Cardiac muscle cell (in vitro differentiated cells and primary cell): Measurements from ENCODE around the gene TFDP2. TPM values are rescaled to one million over a fixed set of nuclear protein-coding genes. Genes with fewer than 3 reads are reported as not detected.
"Not testable (repeated sequence)": the region's sequence is repeated elsewhere in the genome, so short reads cannot be mapped to it uniquely, and the experiment has no call there.

ENCODE experiments used
- DNase-seq, 2 donors: peaks; one replicate each; pipeline versions ENCODE4 v3.0.0 to v3.0.0-alpha.2; 2010 to 2017; ENCODE audit warnings: low read depth in 1 of 2, low spot score in 1 of 2
- H3K27ac ChIP-seq: fragments of 200-600 bp; sonication (generic); 2 replicates; pipeline ENCODE4 v1.5.1; 2016
- H3K27me3 ChIP-seq: fragments of 200-600 bp; sonication (generic); 2 replicates; pipeline ENCODE4 v1.6.0; 2016; ENCODE audit warnings: control low read depth
- H3K36me3 ChIP-seq: fragments of 200-600 bp; sonication (generic); 2 replicates; pipeline ENCODE4 v1.5.1; 2016; ENCODE audit warnings: control low read depth
- H3K4me1 ChIP-seq: fragments of 200-600 bp; sonication (generic); 2 replicates; pipeline ENCODE4 v1.8.1; 2017; ENCODE audit warnings: low read depth, mild to moderate bottlenecking, mixed run types
- H3K4me3 ChIP-seq: fragments of 200-600 bp; sonication (generic); 2 replicates; pipeline ENCODE4 v1.5.1; 2016; ENCODE audit warnings: mild to moderate bottlenecking
- H3K9me3 ChIP-seq: fragments of 200-600 bp; sonication (generic); 2 replicates; pipeline ENCODE4 v1.5.1; 2017; ENCODE audit warnings: low read depth, mild to moderate bottlenecking, control low read depth
- polyA plus RNA-seq: library from polyadenylated mRNA; unstranded; fragments of >200 nt; fragmentation: Nextera tagmentation; extraction: Ambion mirVana; gene quantifications from 2 replicates; pipeline ENCODE4 v1.2.1, GENCODE V29; 2016
- total RNA-seq: library from RNA; depleted of rRNA; stranded (reverse); fragments of >200 nt; gene quantifications from 2 replicates; pipeline ENCODE4 v1.2.3, GENCODE V29; 2016
- TF ChIP-seq, protein P1 (sequence below): IDR thresholded peaks from 2 replicates; pipeline ENCODE4 v1.5.1; 2012; ENCODE audit warnings: low read depth, mild to moderate bottlenecking, low read length

Gene TFDP2
- total and polyA plus RNA-seq, 2 experiments from 2014 or later = 60.8 to 95.2 TPM

DNA sequence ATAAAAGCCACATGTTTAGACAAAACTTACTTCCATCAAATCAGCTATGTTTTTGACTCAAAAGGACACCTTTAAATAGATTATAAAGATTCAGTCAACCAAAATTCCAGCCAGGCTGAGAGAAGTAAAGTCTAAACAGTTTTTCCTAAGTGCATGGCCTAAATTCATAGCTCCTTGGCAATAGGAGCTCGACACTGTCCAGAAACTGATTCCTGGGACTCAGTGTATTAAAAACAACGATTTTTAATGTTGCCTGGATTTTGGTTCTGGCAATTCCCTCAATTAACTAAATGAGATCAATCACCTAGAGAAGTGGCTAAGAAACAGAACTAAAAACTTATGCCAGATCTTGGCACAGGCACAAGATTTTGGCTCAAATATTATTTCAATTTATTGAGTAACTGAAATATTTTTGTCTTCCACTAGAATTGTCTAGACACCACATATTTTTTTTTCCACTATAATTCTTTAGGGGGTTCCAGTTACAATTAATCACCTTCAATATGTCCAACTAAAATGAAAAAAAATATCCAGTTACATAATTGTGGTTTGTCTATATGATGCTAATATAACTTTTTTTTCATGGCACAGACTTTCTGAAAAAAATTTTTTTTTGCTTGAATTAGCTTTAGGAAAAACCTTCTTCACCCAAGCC is 135.9 kb downstream of the TFDP2 start:
- no peaks in the 10 kb centered on the region for H3K36me3 ChIP-seq
- no peaks in the 10 kb centered on the region for H3K4me1 ChIP-seq
- no peaks in the 10 kb centered on the region for H3K27me3 ChIP-seq
- TF ChIP-seq, protein P1, sequence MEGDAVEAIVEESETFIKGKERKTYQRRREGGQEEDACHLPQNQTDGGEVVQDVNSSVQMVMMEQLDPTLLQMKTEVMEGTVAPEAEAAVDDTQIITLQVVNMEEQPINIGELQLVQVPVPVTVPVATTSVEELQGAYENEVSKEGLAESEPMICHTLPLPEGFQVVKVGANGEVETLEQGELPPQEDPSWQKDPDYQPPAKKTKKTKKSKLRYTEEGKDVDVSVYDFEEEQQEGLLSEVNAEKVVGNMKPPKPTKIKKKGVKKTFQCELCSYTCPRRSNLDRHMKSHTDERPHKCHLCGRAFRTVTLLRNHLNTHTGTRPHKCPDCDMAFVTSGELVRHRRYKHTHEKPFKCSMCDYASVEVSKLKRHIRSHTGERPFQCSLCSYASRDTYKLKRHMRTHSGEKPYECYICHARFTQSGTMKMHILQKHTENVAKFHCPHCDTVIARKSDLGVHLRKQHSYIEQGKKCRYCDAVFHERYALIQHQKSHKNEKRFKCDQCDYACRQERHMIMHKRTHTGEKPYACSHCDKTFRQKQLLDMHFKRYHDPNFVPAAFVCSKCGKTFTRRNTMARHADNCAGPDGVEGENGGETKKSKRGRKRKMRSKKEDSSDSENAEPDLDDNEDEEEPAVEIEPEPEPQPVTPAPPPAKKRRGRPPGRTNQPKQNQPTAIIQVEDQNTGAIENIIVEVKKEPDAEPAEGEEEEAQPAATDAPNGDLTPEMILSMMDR = no peak
- no peak overlapping the region for H3K27ac ChIP-seq
- H3K4me3 ChIP-seq = no peak overlapping the region
- no peak for DNase-seq
- H3K9me3 ChIP-seq = no peaks in the 10 kb centered on the region

DNA sequence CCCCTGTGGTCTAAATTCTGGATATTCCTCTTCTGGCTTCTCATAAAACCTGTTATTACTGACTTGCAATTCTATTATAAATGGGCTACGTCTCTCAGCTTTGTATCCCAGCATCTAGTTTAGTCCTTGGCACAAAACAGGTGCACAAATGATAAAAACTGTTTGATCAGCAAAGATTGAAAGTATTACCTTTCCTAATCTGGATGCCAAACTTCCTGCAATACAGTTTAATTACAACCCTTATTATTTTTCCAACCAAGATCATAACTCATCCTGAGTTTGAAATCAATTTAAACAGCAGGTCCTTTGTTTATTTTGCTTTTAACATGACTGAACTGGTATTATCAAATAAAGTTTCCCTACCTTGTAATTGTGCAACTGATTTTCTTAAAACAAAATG is 140.3 kb downstream of the TFDP2 start:
- DNase-seq = no peak
- no peaks in the 10 kb centered on the region for H3K27me3 ChIP-seq
- no peaks in the 10 kb centered on the region for H3K9me3 ChIP-seq

DNA sequence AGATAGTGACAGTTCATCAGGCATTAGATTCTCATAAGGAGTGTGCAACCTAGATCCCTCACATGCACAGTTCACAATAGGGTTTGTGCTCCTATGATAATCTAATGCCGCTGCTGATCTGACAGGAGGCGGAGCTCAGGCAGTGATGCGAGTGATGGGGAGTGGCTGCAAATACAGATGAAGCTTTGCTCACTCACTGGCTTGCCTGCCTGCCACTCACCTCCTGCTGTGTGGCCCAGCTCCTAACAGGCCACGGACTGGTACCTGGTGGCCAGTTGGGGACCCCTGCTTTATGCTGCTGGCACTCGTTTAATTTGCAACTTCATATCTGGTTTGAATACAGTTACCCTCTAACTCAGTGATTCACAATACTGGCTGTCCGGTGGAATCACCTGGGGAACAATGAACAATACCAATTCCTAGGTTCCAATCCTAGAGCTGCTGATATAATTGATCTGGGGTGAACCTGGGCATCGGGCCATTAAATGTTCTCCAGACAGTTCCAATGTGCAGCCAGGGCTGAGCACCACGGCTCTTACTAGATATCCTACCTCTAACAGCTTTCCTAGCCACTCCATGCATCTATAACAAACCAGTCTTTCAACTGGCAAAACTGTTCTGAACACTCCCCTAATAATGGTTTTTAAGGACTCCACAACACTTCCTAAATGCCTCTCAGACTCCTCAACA is 141.5 kb downstream of the TFDP2 start:
- no peaks in the 10 kb centered on the region for H3K36me3 ChIP-seq
- no peak for DNase-seq
- TF ChIP-seq, protein P1 = no peak
- no peak overlapping the region for H3K4me3 ChIP-seq
- no peaks in the 10 kb centered on the region for H3K9me3 ChIP-seq
- H3K27me3 ChIP-seq = no peaks in the 10 kb centered on the region
- no peak overlapping the region for H3K27ac ChIP-seq
- H3K4me1 ChIP-seq = no peaks in the 10 kb centered on the region

More for the DNA sequence above, 140.3 kb downstream of the TFDP2 start:
- no peak overlapping the region for H3K4me3 ChIP-seq
- no peaks in the 10 kb centered on the region for H3K36me3 ChIP-seq
- H3K27ac ChIP-seq = no peak overlapping the region
- TF ChIP-seq, protein P1 = no peak
- H3K4me1 ChIP-seq = no peaks in the 10 kb centered on the region

DNA sequence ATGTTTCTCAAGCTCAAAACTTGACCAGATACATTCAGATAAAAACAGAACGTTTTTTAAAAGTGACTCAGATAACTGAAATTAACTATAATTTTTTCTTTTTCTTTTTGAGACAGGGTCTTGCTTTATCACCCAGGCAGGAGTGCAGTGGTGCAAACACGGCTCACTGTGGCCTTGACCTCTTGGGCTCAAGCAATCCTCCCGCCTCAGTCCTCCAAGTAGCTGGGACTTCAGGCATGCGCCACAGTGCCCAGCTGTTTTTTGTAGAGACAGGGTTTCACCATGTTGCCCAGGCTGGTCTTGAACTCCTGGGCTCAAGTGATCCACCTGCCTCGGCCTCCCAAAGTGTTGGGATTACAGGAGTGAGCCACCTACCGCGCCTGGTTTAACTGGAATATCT is 144.4 kb downstream of the TFDP2 start:
- not testable (repeated sequence) for H3K9me3 ChIP-seq, DNase-seq, H3K27me3 ChIP-seq, H3K36me3 ChIP-seq, H3K27ac ChIP-seq, H3K4me1 ChIP-seq, H3K4me3 ChIP-seq

DNA sequence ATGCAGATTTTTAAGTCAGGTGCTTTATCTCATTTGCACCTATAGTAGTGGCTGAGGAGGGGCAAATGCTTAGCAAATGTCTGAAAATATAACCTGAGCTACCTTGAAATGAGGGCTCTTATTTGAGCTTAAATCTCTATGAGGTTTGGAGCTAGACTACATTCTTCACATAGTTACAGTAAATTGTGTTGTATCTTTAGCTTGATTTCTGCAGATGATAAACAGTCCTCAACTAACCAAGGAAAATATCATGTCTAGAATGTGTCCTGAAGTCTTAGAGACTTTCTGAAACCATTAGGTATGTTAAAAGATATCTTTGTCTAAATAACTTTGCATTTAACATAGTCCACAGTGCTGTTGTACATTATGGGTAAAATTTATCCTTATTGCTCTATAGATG is 145.3 kb downstream of the TFDP2 start:
- DNase-seq = no peak
- Histone ChIP-seq H3K4me1 (no peaks in the 10 kb centered on the region), H3K36me3 (no peaks in the 10 kb centered on the region), H3K27ac (no peak overlapping the region), H3K27me3 (no peaks in the 10 kb centered on the region), H3K4me3 (no peak overlapping the region), H3K9me3 (no peaks in the 10 kb centered on the region)
- TF ChIP-seq, protein P1 = no peak

DNA sequence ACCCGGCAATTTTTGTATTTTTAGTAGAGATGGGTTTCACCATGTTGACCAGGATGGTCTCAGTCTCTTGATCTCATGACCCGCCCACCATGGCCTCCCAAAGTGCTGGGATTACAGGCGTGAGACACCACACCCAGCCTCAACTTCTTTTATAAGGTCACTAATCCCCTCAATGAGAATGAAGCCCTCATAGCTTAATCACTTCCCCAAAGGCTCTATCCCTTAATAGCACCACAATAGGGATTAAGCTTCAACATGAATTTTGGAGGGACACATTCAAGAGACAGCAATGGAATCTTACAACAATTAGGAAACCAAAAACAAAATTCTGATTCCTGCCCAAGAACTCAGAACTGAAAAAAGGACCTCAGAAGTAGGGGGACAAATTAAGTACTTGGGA is 146.1 kb downstream of the TFDP2 start:
- H3K36me3 ChIP-seq = no peaks in the 10 kb centered on the region
- no peak overlapping the region for H3K27ac ChIP-seq
- H3K4me1 ChIP-seq = no peaks in the 10 kb centered on the region
- no peak overlapping the region for H3K4me3 ChIP-seq
- no peak for DNase-seq
- TF ChIP-seq, protein P1 = no peak
- no peaks in the 10 kb centered on the region for H3K27me3 ChIP-seq
- H3K9me3 ChIP-seq = no peaks in the 10 kb centered on the region
